Parathyroid adenoma (tissue), 2 donors: ENCODE data around the gene PNPLA6.

ENCODE experiments used
- H2AFZ ChIP-seq: fragments of 300-600 bp; sonication (generic); one replicate; pipeline ENCODE4 v1.7.0; 2017; ENCODE audit warnings: antibody characterized with exemption, mild to moderate bottlenecking
- H3K27ac ChIP-seq: fragments of 300-600 bp; sonication (generic); one replicate; pipeline ENCODE4 v1.7.0; 2017
- H3K27me3 ChIP-seq: fragments of 300-600 bp; sonication (generic); one replicate; pipeline ENCODE4 v1.7.0; 2017; ENCODE audit warnings: low read length; ENCODE audit not compliant: control insufficient read depth, insufficient read depth
- H3K36me3 ChIP-seq: fragments of 300-600 bp; sonication (generic); one replicate; pipeline ENCODE4 v1.7.0; 2017; ENCODE audit warnings: low read length; ENCODE audit not compliant: control insufficient read depth, insufficient read depth
- H3K4me1 ChIP-seq: fragments of 300-600 bp; sonication (generic); one replicate; pipeline ENCODE4 v1.7.0; 2017; ENCODE audit warnings: control low read depth
- H3K4me2 ChIP-seq: fragments of 300-600 bp; sonication (generic); one replicate; pipeline ENCODE4 v1.7.0; 2017; ENCODE audit warnings: low read length
- H3K4me3 ChIP-seq: fragments of 300-600 bp; sonication (generic); one replicate; pipeline ENCODE4 v1.7.0; 2017; ENCODE audit warnings: low read depth, low read length
- H3K79me2 ChIP-seq: fragments of 300-600 bp; sonication (generic); one replicate; pipeline ENCODE4 v1.7.0; 2017; ENCODE audit warnings: control low read depth
- H3K9ac ChIP-seq: fragments of 300-600 bp; sonication (generic); one replicate; pipeline ENCODE4 v1.7.0; 2017; ENCODE audit warnings: mild to moderate bottlenecking
- H3K9me3 ChIP-seq: fragments of 300-600 bp; sonication (generic); one replicate; pipeline ENCODE4 v1.7.0; 2017; ENCODE audit warnings: low read length; ENCODE audit not compliant: control insufficient read depth
- TF ChIP-seq, protein P1 (sequence below): fragments of 300-600 bp; sonication (generic); IDR thresholded peaks from one replicate; pipeline ENCODE4 v1.7.0; 2017; ENCODE audit warnings: antibody characterized with exemption, mild to moderate bottlenecking
- donor health status: primary hyperparathyroidism.

Gene PNPLA6

DNA sequence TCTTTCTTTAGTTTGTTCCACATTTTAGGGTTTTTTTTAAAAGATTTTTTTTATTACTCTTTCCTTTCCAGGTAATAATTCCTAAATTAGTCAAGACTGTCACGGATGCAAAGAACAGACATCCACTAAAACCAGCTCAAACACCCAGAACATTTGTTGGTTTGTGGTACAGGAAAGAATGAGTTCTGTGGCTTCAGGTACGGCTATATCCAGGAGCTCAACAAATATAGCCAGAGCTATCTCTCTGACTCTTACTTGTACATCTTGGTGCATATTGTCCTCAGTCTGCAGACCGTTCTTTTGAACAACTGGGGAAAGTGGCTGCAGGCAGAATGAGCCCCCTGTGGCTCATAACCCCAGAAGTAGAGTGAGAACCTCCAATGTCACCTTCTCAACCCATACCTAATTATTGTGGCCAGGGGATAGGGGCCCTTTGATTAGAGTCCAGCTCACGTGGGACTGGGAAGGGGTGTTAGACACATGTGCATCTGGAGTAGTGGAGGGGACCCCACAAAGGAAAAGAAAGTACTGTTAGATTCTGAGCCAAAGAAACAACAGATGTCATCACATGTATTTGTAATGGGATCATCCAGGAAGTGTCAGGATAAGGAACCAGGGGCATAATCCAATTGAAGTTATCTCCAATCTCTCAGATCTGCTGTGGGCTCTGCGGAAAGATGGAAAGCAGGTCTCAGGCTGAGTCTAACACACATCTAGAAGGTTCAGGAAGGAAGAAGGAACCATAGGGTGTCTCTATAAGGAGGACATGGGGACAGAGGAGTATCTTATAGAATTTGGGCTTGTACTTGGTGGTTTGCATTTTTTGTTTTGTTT lies 21.5 kb upstream of the PNPLA6 start:
- H3K4me1 ChIP-seq = peaks cover 14% of the 10 kb centered on the region
- no peak overlapping the region for H3K9ac ChIP-seq
- H3K27ac ChIP-seq = peak overlapping the region; percentile 95
- H3K9me3 ChIP-seq = no peaks in the 10 kb centered on the region
- H2AFZ ChIP-seq = peak overlapping the region; percentile 42
- no peaks in the 10 kb centered on the region for H3K27me3 ChIP-seq
- no peaks in the 10 kb centered on the region for H3K79me2 ChIP-seq
- TF ChIP-seq, protein P1, sequence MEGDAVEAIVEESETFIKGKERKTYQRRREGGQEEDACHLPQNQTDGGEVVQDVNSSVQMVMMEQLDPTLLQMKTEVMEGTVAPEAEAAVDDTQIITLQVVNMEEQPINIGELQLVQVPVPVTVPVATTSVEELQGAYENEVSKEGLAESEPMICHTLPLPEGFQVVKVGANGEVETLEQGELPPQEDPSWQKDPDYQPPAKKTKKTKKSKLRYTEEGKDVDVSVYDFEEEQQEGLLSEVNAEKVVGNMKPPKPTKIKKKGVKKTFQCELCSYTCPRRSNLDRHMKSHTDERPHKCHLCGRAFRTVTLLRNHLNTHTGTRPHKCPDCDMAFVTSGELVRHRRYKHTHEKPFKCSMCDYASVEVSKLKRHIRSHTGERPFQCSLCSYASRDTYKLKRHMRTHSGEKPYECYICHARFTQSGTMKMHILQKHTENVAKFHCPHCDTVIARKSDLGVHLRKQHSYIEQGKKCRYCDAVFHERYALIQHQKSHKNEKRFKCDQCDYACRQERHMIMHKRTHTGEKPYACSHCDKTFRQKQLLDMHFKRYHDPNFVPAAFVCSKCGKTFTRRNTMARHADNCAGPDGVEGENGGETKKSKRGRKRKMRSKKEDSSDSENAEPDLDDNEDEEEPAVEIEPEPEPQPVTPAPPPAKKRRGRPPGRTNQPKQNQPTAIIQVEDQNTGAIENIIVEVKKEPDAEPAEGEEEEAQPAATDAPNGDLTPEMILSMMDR = no peak
- H3K4me3 ChIP-seq = no peak overlapping the region
- no peak overlapping the region for H3K4me2 ChIP-seq
- no peaks in the 10 kb centered on the region for H3K36me3 ChIP-seq

GRCh38 chr19:7515110-7515644 lies 20.3 kb upstream of the PNPLA6 start:
- Histone ChIP-seq H3K79me2 (no peaks in the 10 kb centered on the region), H3K9me3 (no peaks in the 10 kb centered on the region), H3K4me2 (peak overlapping the region; percentile 78), H3K36me3 (no peaks in the 10 kb centered on the region), H3K4me1 (peaks cover 14% of the 10 kb centered on the region), H3K4me3 (peak overlapping the region; percentile 53), H3K27ac (peak overlapping the region; percentile 95), H2AFZ (peak overlapping the region; percentile 92), H3K27me3 (no peaks in the 10 kb centered on the region), H3K9ac (no peak overlapping the region)
- TF ChIP-seq, protein P1 = no peak

- Histone ChIP-seq H3K4me1 (peaks cover 14% of the 10 kb centered on the region), H3K79me2 (no peaks in the 10 kb centered on the region), H3K4me3 (peak within 1 kb of the TSS; percentile 83), H3K9me3 (no peaks in the 10 kb centered on the region), H3K4me2 (peak within 1 kb of the TSS; percentile 98), H3K27ac (peak within 1 kb of the TSS; percentile 95), H3K9ac (peak within 1 kb of the TSS; percentile 49), H3K27me3 (no peaks in the 10 kb centered on the region), H3K36me3 (no peaks in the 10 kb centered on the region), H2AFZ (peak within 1 kb of the TSS; percentile 92)
- TF ChIP-seq, protein P1 = no peak
Measured at GRCh38 chr19:7515645-7516151, 19.8 kb upstream of the PNPLA6 start, which contains the start of gene ZNF358. Gene ZNF358 (plus strand): TSS chr19:7516103. CDS start chr19:7519243, 3,140 bp downstream.

GRCh38 chr19:7516333-7516732 lies 19.2 kb upstream of the PNPLA6 start:
- Histone ChIP-seq H3K4me2 (peak overlapping the region; percentile 98), H3K79me2 (no peaks in the 10 kb centered on the region), H3K9ac (peak overlapping the region; percentile 49), H2AFZ (peak overlapping the region; percentile 65), H3K4me3 (peak overlapping the region; percentile 83), H3K27ac (peak overlapping the region; percentile 73), H3K36me3 (no peaks in the 10 kb centered on the region), H3K27me3 (no peaks in the 10 kb centered on the region), H3K4me1 (peaks cover 14% of the 10 kb centered on the region), H3K9me3 (no peaks in the 10 kb centered on the region)
- TF ChIP-seq, protein P1 = no peak
